Smooth muscle cell (in vitro differentiated cells): Measurements from ENCODE around the gene LAMC2. TPM values are rescaled to one million over a fixed set of nuclear protein-coding genes. Genes with fewer than 3 reads are reported as not detected.
A peak's percentile ranks its signal among the peaks of the same experiment; 100 is the strongest.

Experiments used
- DNase-seq: peaks from one replicate; lab custom pipeline; 2025; ENCODE audit not compliant: unreplicated experiment; lab: John Stamatoyannopoulos, UW
- H2AFZ ChIP-seq: fragments of 200-600 bp; sonication (generic); 2 replicates; pipeline ENCODE4 v1.6.0; 2016; ENCODE audit warnings: antibody characterized with exemption, low read depth, mild to moderate bottlenecking
- H3F3A ChIP-seq: fragments of 200-600 bp; sonication (generic); 2 replicates; pipeline ENCODE4 v1.6.0; 2017; ENCODE audit warnings: antibody characterized with exemption, low read depth
- H3K27ac ChIP-seq: fragments of 200-600 bp; sonication (generic); 2 replicates; pipeline ENCODE4 v1.5.1; 2016; ENCODE audit warnings: low read depth, mild to moderate bottlenecking
- H3K27me3 ChIP-seq: fragments of 200-600 bp; sonication (generic); 2 replicates; pipeline ENCODE4 v1.6.1; 2016; ENCODE audit warnings: low read depth, mild to moderate bottlenecking
- H3K36me3 ChIP-seq: fragments of 200-600 bp; sonication (generic); 2 replicates; pipeline ENCODE4 v1.5.1; 2016; ENCODE audit warnings: low read depth
- H3K4me1 ChIP-seq: fragments of 200-600 bp; sonication (generic); 2 replicates; pipeline ENCODE4 v1.5.1; 2016; ENCODE audit warnings: low read depth
- H3K4me2 ChIP-seq: fragments of 200-600 bp; sonication (generic); 2 replicates; pipeline ENCODE4 v1.6.0; 2016; ENCODE audit warnings: mild to moderate bottlenecking
- H3K4me3 ChIP-seq: fragments of 200-600 bp; sonication (generic); 2 replicates; pipeline ENCODE4 v1.5.1; 2016; ENCODE audit warnings: mild to moderate bottlenecking
- H3K79me2 ChIP-seq: fragments of 200-600 bp; sonication (generic); 2 replicates; pipeline ENCODE4 v1.6.0; 2016; ENCODE audit warnings: low read depth, mild to moderate bottlenecking
- H3K9ac ChIP-seq: fragments of 200-600 bp; sonication (generic); 2 replicates; pipeline ENCODE4 v1.6.0; 2016; ENCODE audit warnings: low read depth
- H3K9me3 ChIP-seq: fragments of 200-600 bp; sonication (generic); replicated peaks from 2 replicates; pipeline ENCODE4 v1.5.1; 2016; ENCODE audit warnings: low read depth
- H4K20me1 ChIP-seq: fragments of 200-600 bp; sonication (generic); 2 replicates; pipeline ENCODE4 v1.6.0; 2016; ENCODE audit warnings: low read depth
- CTCF ChIP-seq: fragments of 200-600 bp; sonication (generic); IDR thresholded peaks from 2 replicates; pipeline ENCODE4 v1.5.1; 2017; ENCODE audit warnings: borderline replicate concordance, mild to moderate bottlenecking, antibody characterized with exemption; ENCODE audit not compliant: insufficient read depth, poor library complexity, severe bottlenecking
- WGBS: methylation state at CpG from one replicate; pipeline ENCODE4 v1.1.7; 2016; ENCODE audit warnings: low lambda C conversion rate; 5-methylcytosine and 5-hydroxymethylcytosine counted together
- polyA plus RNA-seq: library from polyadenylated mRNA; unstranded; fragments of >200 nt; fragmentation: Nextera tagmentation; extraction: Ambion mirVana; gene quantifications from 2 replicates; pipeline ENCODE4 v1.2.1, GENCODE V29; 2016
- total RNA-seq: library from RNA; depleted of rRNA; stranded (reverse); fragments of >200 nt; gene quantifications from 2 replicates; pipeline ENCODE4 v1.2.3, GENCODE V29; 2014

LAMC2 gene
- total and polyA plus RNA-seq, 2 experiments from 2014 or later = 35.1 to 120 TPM

GRCh38 chr1:183227422-183228346, 41.6 kb downstream of the LAMC2 start:
- no peak for DNase-seq
- WGBS = 74% methylated on average over 16 of the region's 16 CpGs

DNA sequence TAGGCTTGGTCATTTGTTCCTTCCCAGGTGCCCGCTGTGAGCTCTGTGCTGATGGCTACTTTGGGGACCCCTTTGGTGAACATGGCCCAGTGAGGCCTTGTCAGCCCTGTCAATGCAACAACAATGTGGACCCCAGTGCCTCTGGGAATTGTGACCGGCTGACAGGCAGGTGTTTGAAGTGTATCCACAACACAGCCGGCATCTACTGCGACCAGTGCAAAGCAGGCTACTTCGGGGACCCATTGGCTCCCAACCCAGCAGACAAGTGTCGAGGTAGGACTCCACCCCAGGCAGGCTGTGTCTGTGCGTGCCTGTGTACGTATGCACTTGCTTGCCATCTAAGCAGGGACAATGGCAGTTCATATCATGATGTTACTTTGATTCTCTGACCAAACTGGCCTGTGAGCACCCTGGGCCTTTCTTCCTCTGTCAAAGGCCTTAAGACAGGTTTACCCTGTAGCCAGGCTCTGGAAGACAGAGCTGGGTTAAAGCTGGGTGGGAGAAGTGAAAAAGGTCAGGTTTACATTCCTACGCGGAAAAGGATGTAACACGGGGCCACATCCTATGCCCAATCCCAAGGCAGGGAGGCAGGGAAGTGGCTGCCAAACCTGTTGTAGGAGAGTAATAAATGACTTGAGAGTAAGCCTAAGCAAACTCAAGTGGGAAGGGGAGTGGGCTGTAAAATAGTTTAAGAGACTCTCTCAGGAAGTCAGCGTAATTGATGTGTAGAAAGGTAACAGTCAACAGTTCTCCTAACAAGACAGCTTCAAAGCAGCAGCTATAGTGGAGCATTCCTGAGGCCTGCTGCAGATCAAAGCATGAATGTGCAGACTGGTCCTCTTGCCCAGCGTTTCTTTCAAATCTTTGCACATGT, 42.5 kb downstream of the LAMC2 start:
- 77% methylated on average over 13 of the region's 13 CpGs for WGBS
- H4K20me1 ChIP-seq = no peaks in the 10 kb centered on the region
- H3K27ac ChIP-seq = no peak overlapping the region
- H3K9ac ChIP-seq = no peak overlapping the region
- H3F3A ChIP-seq = no peaks in the 10 kb centered on the region
- no peaks in the 10 kb centered on the region for H3K4me1 ChIP-seq
- no peaks in the 10 kb centered on the region for H3K27me3 ChIP-seq
- no peak for TF ChIP-seq CTCF
- H3K4me2 ChIP-seq = no peak overlapping the region
- H3K9me3 ChIP-seq = no peaks in the 10 kb centered on the region
- no peak overlapping the region for H3K4me3 ChIP-seq
- DNase-seq = no peak
- no peak overlapping the region for H2AFZ ChIP-seq
- no peaks in the 10 kb centered on the region for H3K79me2 ChIP-seq
- no peaks in the 10 kb centered on the region for H3K36me3 ChIP-seq

More at GRCh38 chr1:183227422-183228346, 41.6 kb downstream of the LAMC2 start:
- no peak overlapping the region for H3K4me2 ChIP-seq
- H3K27ac ChIP-seq = no peak overlapping the region
- no peaks in the 10 kb centered on the region for H4K20me1 ChIP-seq
- H3K36me3 ChIP-seq = no peaks in the 10 kb centered on the region
- H3K79me2 ChIP-seq = no peaks in the 10 kb centered on the region
- H3F3A ChIP-seq = no peaks in the 10 kb centered on the region
- H3K9me3 ChIP-seq = no peaks in the 10 kb centered on the region
- peak; percentile 60 for TF ChIP-seq CTCF
- no peak overlapping the region for H3K9ac ChIP-seq
- H3K4me1 ChIP-seq = no peaks in the 10 kb centered on the region
- no peak overlapping the region for H2AFZ ChIP-seq
- H3K27me3 ChIP-seq = no peaks in the 10 kb centered on the region
- H3K4me3 ChIP-seq = no peak overlapping the region

DNA sequence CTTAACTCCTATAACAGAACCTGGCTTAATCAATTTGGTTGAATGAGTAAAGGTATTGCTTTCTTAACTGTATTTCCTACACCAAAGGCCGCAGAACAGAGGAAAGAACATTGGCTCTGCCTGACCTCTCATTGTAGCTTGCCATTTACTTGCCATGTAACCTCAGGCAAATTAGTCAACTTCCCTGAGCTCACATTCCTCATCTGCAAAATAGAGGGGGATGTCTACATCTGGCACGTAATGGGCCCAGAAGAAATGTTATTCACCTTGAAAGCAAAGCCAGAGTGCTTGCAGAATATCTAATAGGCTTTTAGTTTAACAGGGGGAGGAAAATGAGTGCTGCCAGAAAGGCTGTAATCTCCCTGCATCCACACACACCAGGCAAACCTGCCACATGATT, 44.3 kb downstream of the LAMC2 start:
- no peaks in the 10 kb centered on the region for H4K20me1 ChIP-seq
- H3K4me2 ChIP-seq = no peak overlapping the region
- no peak for TF ChIP-seq CTCF
- no peaks in the 10 kb centered on the region for H3K9me3 ChIP-seq
- no peaks in the 10 kb centered on the region for H3K27me3 ChIP-seq
- no peak overlapping the region for H2AFZ ChIP-seq
- H3K9ac ChIP-seq = no peak overlapping the region
- DNase-seq = no peak
- no peak overlapping the region for H3K27ac ChIP-seq
- H3K79me2 ChIP-seq = no peaks in the 10 kb centered on the region
- WGBS = 64% methylated on average over 2 of the region's 2 CpGs
- H3K36me3 ChIP-seq = no peaks in the 10 kb centered on the region
- H3K4me3 ChIP-seq = no peak overlapping the region
- peaks cover 11% of the 10 kb centered on the region for H3K4me1 ChIP-seq
- peaks cover 9% of the 10 kb centered on the region for H3F3A ChIP-seq
